ENCODE results near the gene PHACTR3. TPM values are rescaled to one million over a fixed set of nuclear protein-coding genes. Genes with fewer than 3 reads are reported as not detected.

PHACTR3 gene
- total RNA-seq, 1 experiment from 2014 or later = not detected

- no peaks in the 10 kb centered on the region for H3K9me3 ChIP-seq (ENCODE audit: control insufficient read depth, low read depth, low read length)
- H3K79me2 ChIP-seq (ENCODE audit: insufficient read depth, low read length) = no peaks in the 10 kb centered on the region
- no peak overlapping the region for H2BK15ac ChIP-seq (ENCODE audit: low read depth, low read length)
- Mint-ChIP-seq H3K4me1 (no peaks in the 10 kb centered on the region), H3K27me3 (ENCODE audit: low read depth) (peaks cover 28% of the 10 kb centered on the region), H3K27ac (no peak overlapping the region), H3K4me3 (no peak overlapping the region), H3K9me3 (peaks cover under 1 to 11% of the 10 kb centered on the region in 2 experiments; a peak in 3 of 5 replicates), H3K36me3 (ENCODE audit: insufficient read depth in 1 of 3, low read depth in 3 of 3) (no peaks in the 10 kb centered on the region)
- H4K91ac ChIP-seq (ENCODE audit: insufficient read length, low read depth, low read length) = no peak overlapping the region
- H2AK5ac ChIP-seq (ENCODE audit: insufficient read length, low read length) = no peak overlapping the region
- H3K4me1 ChIP-seq (ENCODE audit: insufficient read depth, low read length) = no peaks in the 10 kb centered on the region
- H3K23ac ChIP-seq (ENCODE audit: insufficient read length, low read depth, low read length) = no peak overlapping the region
- no CpG with 5 or more reads among the region's 3 CpGs for WGBS (ENCODE audit: extremely low coverage, insufficient read length, low lambda C conversion rate)
- H3K4me2 ChIP-seq (ENCODE audit: insufficient read depth, insufficient read length, low read length) = no peak overlapping the region
- H2BK20ac ChIP-seq (ENCODE audit: low read depth, low read length, poor library complexity, severe bottlenecking) = no peak overlapping the region
- no peak for DNase-seq
- no peak overlapping the region for H3K27ac ChIP-seq (ENCODE audit: insufficient read length, low read depth, low read length)
- no peak overlapping the region for H2AFZ ChIP-seq (ENCODE audit: low read length)
- H4K20me1 ChIP-seq (ENCODE audit: control insufficient read depth, insufficient read depth, insufficient read length) = no peaks in the 10 kb centered on the region
- no peak overlapping the region for H4K8ac ChIP-seq (replicated peaks; ENCODE audit: insufficient read length, low read depth, low read length)
- H3K18ac ChIP-seq (ENCODE audit: insufficient read length, low read depth, low read length) = no peak overlapping the region
- no peak for TF ChIP-seq CTCF (conservative IDR thresholded peaks at IDR 0.05)
- no peak overlapping the region for H2BK120ac ChIP-seq (ENCODE audit: low read depth, low read length, poor library complexity, severe bottlenecking)
- no peak overlapping the region for H4K5ac ChIP-seq (ENCODE audit: insufficient read length, low read depth, low read length)
- no peaks in the 10 kb centered on the region for H3K27me3 ChIP-seq (ENCODE audit: insufficient read depth, low read length)
- H3K4ac ChIP-seq (ENCODE audit: low read depth, low read length) = no peak overlapping the region
- no peak overlapping the region for H3K9ac ChIP-seq (ENCODE audit: extremely low read depth, insufficient read length, low read length)
- H3K23me2 ChIP-seq (ENCODE audit: insufficient read length, low read depth, low read length, poor library complexity, severe bottlenecking) = no peaks in the 10 kb centered on the region
- H3K56ac ChIP-seq (ENCODE audit: insufficient read length, low read depth, low read length) = no peak overlapping the region
- H3T11ph ChIP-seq (ENCODE audit: low read length) = no peak overlapping the region
- H3K14ac ChIP-seq (ENCODE audit: insufficient read depth, low read length) = no peak overlapping the region
- H2BK5ac ChIP-seq (ENCODE audit: insufficient read length, low read length) = no peak overlapping the region
- H3K79me1 ChIP-seq (ENCODE audit: insufficient read depth, low read depth, low read length, poor library complexity, severe bottlenecking) = no peaks in the 10 kb centered on the region
- no peak overlapping the region for H2BK12ac ChIP-seq (ENCODE audit: insufficient read length, low read depth, low read length)
Measured at GRCh38 chr20:59863058-59863457, 258.7 kb downstream of the PHACTR3 start.

Data from H9 (cell line).